ENCODE results near the gene FOLR2. TPM values are rescaled to one million over a fixed set of nuclear protein-coding genes. Genes with fewer than 3 reads are reported as not detected.

The FOLR2 gene
- total and polyA plus RNA-seq, 2 experiments from 2014 or later: not detected

GRCh38 chr11:72230764-72231365, 14.3 kb downstream of the FOLR2 start:
- no peaks in the 10 kb centered on the region for H3K27me3 ChIP-seq
- H3K27ac ChIP-seq: no peak overlapping the region
- H3K36me3 ChIP-seq: peaks cover 66% of the 10 kb centered on the region
- no peak for DNase-seq (ENCODE audit: low read depth in 1 of 2, low spot score in 1 of 2)
- TF ChIP-seq CTCF (IDR thresholded peaks at IDR 0.05; ENCODE audit: low read depth, low read length): no peak
- no peaks in the 10 kb centered on the region for H3K9me3 ChIP-seq (ENCODE audit: low read depth)
- H3K4me1 ChIP-seq (ENCODE audit: low read depth): peaks cover under 1% of the 10 kb centered on the region
- no peak overlapping the region for H3K4me3 ChIP-seq

- Histone ChIP-seq H3K9me3 (ENCODE audit: low read depth) (no peaks in the 10 kb centered on the region), H3K27ac (no peak overlapping the region), H3K36me3 (peaks cover 72% of the 10 kb centered on the region), H3K4me3 (no peak overlapping the region), H3K4me1 (ENCODE audit: low read depth) (no peaks in the 10 kb centered on the region), H3K27me3 (no peaks in the 10 kb centered on the region)
- TF ChIP-seq CTCF (IDR thresholded peaks at IDR 0.05; ENCODE audit: low read depth, low read length): no peak
- DNase-seq (ENCODE audit: low read depth in 1 of 2, low spot score in 1 of 2): no peak
Measured at GRCh38 chr11:72231396-72232259, 15.0 kb downstream of the FOLR2 start.

- no peak overlapping the region for H3K4me3 ChIP-seq
- H3K4me1 ChIP-seq (ENCODE audit: low read depth): no peaks in the 10 kb centered on the region
- H3K27me3 ChIP-seq: no peaks in the 10 kb centered on the region
- H3K9me3 ChIP-seq (ENCODE audit: low read depth): no peaks in the 10 kb centered on the region
- no peak for TF ChIP-seq CTCF (IDR thresholded peaks at IDR 0.05; ENCODE audit: low read depth, low read length)
- H3K36me3 ChIP-seq: peaks cover 78% of the 10 kb centered on the region
- no peak for DNase-seq (ENCODE audit: low read depth in 1 of 2, low spot score in 1 of 2)
- H3K27ac ChIP-seq: no peak overlapping the region
Measured at GRCh38 chr11:72232260-72233055, 15.9 kb downstream of the FOLR2 start.

GRCh38 chr11:72233056-72233772, 16.6 kb downstream of the FOLR2 start:
- no peak overlapping the region for H3K4me3 ChIP-seq
- DNase-seq (ENCODE audit: low read depth in 1 of 2, low spot score in 1 of 2): no peak
- no peaks in the 10 kb centered on the region for H3K4me1 ChIP-seq (ENCODE audit: low read depth)
- H3K9me3 ChIP-seq (ENCODE audit: low read depth): no peaks in the 10 kb centered on the region
- peaks cover 85% of the 10 kb centered on the region for H3K36me3 ChIP-seq
- no peak overlapping the region for H3K27ac ChIP-seq
- H3K27me3 ChIP-seq: no peaks in the 10 kb centered on the region
- no peak for TF ChIP-seq CTCF (IDR thresholded peaks at IDR 0.05; ENCODE audit: low read depth, low read length)

Measured in cardiac muscle cell (in vitro differentiated cells and primary cell).